ENCODE measurements around the gene PPM1J.

DNA sequence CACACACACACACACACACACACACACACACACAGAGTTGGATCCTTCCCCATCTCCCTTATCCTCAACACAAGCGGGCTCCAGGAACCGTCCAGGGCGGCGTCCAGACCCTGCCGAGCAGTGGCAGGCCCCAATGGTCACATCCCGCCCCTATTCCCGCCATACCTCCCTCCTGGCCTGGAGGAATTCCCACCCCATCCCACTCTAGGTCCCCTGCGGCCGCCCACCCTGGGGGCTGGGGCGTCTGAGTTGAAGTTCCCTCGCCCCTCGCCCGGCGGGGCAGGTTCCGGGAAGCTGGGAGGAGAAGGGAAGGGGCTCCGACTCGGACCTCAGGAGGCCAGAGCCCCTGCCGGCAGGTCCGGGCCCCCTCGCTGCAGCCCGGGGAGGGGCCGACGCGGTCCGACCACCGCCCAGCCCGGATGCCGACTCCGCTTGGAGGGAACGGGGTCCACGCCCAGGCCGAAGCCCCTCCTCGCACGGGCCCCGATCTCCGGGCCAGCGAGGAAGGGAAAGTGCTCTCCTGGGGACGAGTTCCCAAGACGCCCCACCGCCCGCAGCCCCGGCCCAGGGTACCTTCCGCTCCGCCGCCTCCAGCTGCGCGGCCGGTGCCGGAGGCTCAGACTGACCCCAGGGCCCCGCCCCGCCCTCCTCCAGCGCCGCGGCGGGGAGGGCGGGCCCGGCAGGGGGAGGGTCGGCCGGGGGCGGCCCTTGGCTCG is 8.5 kb downstream of the PPM1J start, which contains the start of gene RHOC:
- TF ChIP-seq ZNF274 (IDR thresholded peaks at IDR 0.05; ENCODE audit: low read depth, low read length) (no peak), YY1 (IDR thresholded peaks at IDR 0.05; ENCODE audit: insufficient read depth, insufficient read length) (no peak), SUZ12 (IDR thresholded peaks at IDR 0.05; ENCODE audit: extremely low read depth, insufficient read depth, insufficient read length) (no peak)
